ENCODE measurements around the gene LPAR5. TPM values are rescaled to one million over a fixed set of nuclear protein-coding genes. Genes with fewer than 3 reads are reported as not detected.

LPAR5 gene
- total and polyA plus RNA-seq, 8 donors = 1.1 to 2.0 (median 1.5) TPM

- ATAC-seq = no peak
- intact Hi-C loops (cut with DNase I) = no loop called here
- Histone ChIP-seq H3K27ac (peak overlapping the region; percentile 55 to 61), H3K27me3 (no peaks in the 10 kb centered on the region), H3K4me3 (no peak overlapping the region), H3K36me3 (no peaks in the 10 kb centered on the region), H3K4me1 (peaks cover 31 to 47% of the 10 kb centered on the region in 2 donors), H3K9me3 (no peaks in the 10 kb centered on the region)
- no peak for TF ChIP-seq CTCF (IDR thresholded peaks at IDR 0.05)
- DNase-seq = peak in 1 of 4 donors; percentile 52
Observed at GRCh38 chr12:6608592-6609281, 27.0 kb downstream of the LPAR5 start.

- no peak for TF ChIP-seq CTCF (IDR thresholded peaks at IDR 0.05)
- Histone ChIP-seq H3K27ac (peak overlapping the region; percentile 55 to 61), H3K4me3 (no peak overlapping the region), H3K9me3 (no peaks in the 10 kb centered on the region), H3K4me1 (peaks cover 33 to 47% of the 10 kb centered on the region in 2 donors), H3K36me3 (no peaks in the 10 kb centered on the region), H3K27me3 (no peaks in the 10 kb centered on the region)
- ATAC-seq = peak; percentile 30
- DNase-seq = peak in 2 of 4 donors; percentile 72 to 82
- intact Hi-C loops (cut with DNase I) = no loop called here
Observed at GRCh38 chr12:6607751-6608591, 27.8 kb downstream of the LPAR5 start.

- peak overlapping the region; percentile 92 to 96 for H3K27ac ChIP-seq
- intact Hi-C loops (cut with DNase I) = no loop called here
- peaks cover 0 to 14% of the 10 kb centered on the region in 2 donors for H3K36me3 ChIP-seq
- peaks cover 34 to 43% of the 10 kb centered on the region in 2 donors for H3K4me1 ChIP-seq
- TF ChIP-seq CTCF (IDR thresholded peaks at IDR 0.05) = no peak
- H3K9me3 ChIP-seq = no peaks in the 10 kb centered on the region
- peak in 3 of 4 donors; percentile 56 to 89 (median 71) for DNase-seq
- ATAC-seq = peak; percentile 54
- peak overlapping the region; percentile 76 to 88 for H3K4me3 ChIP-seq
- no peaks in the 10 kb centered on the region for H3K27me3 ChIP-seq
Observed at GRCh38 chr12:6606331-6607131, 29.2 kb downstream of the LPAR5 start.

- H3K27me3 ChIP-seq = no peaks in the 10 kb centered on the region
- ATAC-seq = peak; percentile 3
- peaks cover 34 to 43% of the 10 kb centered on the region in 2 donors for H3K4me1 ChIP-seq
- TF ChIP-seq CTCF (IDR thresholded peaks at IDR 0.05) = no peak
- peak overlapping the region; percentile 76 to 88 for H3K4me3 ChIP-seq
- DNase-seq = no peak
- intact Hi-C loops (cut with DNase I) = no loop called here
- H3K36me3 ChIP-seq = peaks cover 0 to 23% of the 10 kb centered on the region in 2 donors
- H3K27ac ChIP-seq = peak overlapping the region; percentile 92 to 96
- no peaks in the 10 kb centered on the region for H3K9me3 ChIP-seq
Observed at GRCh38 chr12:6605421-6606330, 30.1 kb downstream of the LPAR5 start.

All from left lung (tissue), 10 donors.